ENCODE results near the gene SYNPO2.
"Not testable (repeated sequence)": the region's sequence is repeated elsewhere in the genome, so short reads cannot be mapped to it uniquely, and the experiment has no call there.

SYNPO2 gene, protein sequence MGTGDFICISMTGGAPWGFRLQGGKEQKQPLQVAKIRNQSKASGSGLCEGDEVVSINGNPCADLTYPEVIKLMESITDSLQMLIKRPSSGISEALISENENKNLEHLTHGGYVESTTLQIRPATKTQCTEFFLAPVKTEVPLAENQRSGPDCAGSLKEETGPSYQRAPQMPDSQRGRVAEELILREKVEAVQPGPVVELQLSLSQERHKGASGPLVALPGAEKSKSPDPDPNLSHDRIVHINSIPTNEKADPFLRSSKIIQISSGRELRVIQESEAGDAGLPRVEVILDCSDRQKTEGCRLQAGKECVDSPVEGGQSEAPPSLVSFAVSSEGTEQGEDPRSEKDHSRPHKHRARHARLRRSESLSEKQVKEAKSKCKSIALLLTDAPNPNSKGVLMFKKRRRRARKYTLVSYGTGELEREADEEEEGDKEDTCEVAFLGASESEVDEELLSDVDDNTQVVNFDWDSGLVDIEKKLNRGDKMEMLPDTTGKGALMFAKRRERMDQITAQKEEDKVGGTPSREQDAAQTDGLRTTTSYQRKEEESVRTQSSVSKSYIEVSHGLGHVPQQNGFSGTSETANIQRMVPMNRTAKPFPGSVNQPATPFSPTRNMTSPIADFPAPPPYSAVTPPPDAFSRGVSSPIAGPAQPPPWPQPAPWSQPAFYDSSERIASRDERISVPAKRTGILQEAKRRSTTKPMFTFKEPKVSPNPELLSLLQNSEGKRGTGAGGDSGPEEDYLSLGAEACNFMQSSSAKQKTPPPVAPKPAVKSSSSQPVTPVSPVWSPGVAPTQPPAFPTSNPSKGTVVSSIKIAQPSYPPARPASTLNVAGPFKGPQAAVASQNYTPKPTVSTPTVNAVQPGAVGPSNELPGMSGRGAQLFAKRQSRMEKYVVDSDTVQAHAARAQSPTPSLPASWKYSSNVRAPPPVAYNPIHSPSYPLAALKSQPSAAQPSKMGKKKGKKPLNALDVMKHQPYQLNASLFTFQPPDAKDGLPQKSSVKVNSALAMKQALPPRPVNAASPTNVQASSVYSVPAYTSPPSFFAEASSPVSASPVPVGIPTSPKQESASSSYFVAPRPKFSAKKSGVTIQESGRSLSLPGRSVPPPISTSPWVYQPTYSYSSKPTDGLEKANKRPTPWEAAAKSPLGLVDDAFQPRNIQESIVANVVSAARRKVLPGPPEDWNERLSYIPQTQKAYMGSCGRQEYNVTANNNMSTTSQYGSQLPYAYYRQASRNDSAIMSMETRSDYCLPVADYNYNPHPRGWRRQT

DNA sequence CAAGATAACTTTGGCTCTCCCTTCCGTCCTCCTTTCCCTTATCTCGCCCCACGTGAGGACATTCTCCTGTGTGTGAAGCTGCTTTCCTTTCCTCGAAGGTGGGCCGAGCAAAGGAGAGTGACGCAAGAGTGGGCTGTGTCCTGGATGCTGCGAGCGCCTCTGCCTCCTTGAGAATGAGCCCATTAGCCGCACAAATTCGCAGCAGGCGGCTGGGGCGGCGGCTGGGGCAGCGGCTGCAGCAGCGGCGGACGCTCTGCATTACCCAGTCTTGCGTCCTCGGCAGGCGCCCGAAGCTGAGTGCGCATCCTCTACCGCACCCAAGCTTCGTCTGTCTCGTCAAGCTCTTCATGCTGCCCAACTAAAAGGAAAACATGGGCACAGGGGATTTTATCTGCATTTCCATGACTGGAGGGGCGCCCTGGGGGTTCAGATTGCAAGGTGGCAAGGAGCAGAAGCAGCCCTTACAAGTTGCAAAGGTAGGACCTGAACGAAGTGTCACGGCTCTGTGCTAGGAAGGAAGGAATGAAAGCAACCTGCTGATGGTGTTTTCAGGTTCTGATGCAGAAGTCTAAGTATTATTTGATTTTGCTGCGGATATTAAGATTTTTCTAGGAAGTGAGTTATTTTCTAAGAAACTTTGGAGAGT, at the start of gene SYNPO2:
Gene SYNPO2 (plus strand): TSS at position 189 of the 646 bp plus-strand sequence. CDS start 183 bp downstream, at position 372.
- peak; percentile 36 for DNase-seq (ENCODE audit: low spot score)

DNA sequence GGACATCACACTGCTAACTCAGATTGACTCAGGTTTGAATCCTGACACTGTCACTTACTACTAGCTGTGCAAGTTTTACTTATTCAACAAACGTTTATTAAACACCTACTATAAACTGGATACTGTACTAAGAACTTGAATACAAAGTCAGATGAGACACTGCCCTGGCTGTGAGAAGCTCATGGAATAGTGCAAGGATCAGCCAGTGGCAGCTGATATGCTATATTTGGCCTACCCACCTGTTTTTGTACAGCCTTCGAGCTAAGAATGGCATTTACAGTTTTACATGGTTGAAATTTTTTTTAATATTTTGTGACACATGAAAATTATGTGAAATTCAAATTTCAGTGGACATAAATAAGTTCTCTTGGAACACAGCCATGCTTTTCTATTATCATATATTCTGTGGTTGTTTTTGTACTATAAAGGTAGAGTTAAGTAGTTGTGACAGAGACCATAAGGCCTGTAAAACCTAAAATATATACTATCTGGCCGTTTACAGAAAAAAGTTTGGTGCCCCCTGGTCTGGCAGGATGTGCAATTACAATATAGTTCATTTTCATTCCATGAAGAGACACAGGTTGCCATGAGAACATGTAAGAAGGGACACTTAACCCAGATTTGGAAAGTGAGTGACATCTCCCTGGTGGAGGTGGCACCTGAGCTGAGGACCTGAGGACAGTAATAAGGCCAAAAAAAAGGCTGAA, 49.3 kb upstream of the SYNPO2 start:
- DNase-seq (ENCODE audit: low spot score): peak; percentile 24

DNA sequence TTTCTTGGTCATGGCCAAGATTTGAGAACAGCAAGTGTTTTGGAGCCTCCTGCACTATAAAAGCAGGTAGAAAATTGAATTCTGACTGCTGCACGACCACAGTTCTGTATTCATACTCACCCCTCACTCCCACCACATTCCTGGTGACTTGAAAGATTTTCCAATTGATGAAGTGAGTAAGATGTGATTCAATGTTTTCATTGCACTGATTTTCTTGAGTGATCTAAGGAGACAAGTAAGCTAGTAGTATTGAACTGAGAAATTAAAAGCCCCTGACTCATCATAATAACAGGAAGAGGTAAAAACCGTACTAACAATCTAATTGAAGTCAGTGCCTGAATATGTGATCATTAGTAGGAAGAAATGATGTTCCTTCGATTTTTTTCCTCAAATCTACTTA, 46.6 kb upstream of the SYNPO2 start:
- DNase-seq (ENCODE audit: low spot score): no peak

DNA sequence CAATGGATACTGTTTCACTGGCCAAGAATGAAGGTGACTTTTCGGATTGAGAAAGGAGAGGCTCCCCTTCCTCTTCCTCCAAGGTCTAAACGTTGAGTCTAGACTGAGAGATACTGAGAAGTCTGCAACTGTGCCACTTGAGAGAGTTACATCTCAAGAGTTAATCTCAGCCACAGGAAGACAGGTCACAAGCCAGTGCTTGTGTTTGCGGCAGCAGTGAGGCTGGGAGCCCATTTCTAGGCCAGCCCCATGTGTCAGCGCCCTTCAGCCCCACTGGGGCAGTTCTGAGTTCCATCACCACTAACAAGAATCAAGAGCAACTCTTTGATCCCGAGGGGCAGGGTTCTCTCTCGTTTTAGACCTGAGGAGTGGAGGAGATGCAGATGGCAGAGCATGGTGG, 45.4 kb upstream of the SYNPO2 start:
- DNase-seq (ENCODE audit: low spot score): no peak

DNA sequence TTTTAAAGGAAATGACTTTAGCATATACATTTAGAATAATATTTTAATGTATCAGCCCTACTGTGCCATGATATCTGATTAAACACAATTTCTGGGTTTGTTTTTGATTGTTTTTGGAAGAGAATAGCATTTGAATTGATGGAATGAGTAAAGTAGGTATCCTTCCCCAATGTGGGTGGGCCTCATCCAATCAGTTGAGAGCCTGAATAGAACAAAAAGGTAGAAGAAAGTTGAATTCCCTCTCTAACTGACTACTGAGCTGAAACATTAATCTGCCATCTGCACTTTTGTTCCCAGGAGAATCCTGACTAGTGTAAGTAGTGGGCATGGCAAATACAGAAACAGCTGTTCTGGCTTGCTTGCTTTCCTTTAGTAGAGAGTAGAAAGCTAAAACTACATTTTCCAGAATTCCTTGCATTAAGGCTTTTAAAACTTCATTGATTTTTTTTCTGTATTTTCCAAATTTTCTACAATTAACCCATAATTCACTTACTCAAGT, 43.1 kb upstream of the SYNPO2 start:
- no peak for DNase-seq (ENCODE audit: low spot score)

DNA sequence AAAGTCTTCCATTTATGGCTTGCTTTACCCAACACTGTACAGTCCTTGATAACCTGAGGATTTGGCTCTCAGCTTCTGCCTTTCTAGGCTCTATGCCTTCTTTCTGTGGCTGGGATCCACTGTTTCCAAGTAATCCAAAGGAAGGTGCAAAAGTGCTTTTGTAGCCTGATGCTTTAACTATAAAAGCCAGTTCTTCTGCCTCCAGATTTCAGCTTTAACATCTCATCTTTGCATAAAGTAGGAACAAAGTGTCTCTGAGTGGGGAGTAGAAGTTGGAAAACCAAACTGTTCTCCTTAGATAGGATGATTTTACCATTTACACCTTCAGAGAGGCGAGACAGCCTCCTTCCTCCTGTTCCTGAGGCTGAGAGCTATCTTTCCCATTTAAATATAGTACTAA, 41.7 kb upstream of the SYNPO2 start:
- DNase-seq (ENCODE audit: low spot score): no peak

DNA sequence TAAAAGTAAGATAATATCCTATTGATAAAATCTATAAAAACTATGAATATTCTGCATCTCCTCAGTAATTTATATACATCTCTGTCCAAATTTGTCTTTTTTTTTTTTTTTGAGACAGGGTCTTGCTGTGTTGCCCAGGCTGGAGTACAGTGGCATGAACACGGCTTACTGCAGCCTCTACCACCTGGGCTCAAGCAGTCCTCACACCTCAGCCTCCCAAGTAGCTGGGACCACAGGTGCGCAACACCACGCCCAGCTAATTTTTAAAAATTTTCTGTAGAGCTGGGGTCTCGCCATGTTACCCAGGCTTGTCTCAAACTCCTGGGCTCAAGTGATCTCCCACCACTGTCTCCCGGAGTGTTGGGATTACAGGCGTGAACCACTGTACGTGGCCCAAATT, 40.4 kb upstream of the SYNPO2 start:
- DNase-seq (ENCODE audit: low spot score): no peak

DNA sequence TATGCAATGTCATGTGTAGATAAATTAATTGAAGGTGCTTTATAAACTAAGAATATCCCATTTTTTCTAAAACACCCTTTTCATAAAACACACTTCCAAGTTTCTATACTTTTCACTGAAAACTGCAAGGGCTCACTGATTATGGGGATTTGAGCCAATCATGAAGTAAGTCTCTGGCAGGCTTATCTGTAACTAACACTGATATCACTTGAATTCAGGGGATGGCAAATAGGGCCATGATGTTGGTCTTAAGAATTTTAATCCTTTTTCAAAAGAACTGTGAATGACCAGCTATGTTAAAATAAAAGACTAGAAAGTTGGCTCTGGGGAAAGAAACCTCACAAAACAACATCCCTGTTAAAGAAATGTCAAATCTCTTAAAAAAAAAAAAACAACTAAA, 39.8 kb upstream of the SYNPO2 start:
- DNase-seq (ENCODE audit: low spot score): no peak

DNA sequence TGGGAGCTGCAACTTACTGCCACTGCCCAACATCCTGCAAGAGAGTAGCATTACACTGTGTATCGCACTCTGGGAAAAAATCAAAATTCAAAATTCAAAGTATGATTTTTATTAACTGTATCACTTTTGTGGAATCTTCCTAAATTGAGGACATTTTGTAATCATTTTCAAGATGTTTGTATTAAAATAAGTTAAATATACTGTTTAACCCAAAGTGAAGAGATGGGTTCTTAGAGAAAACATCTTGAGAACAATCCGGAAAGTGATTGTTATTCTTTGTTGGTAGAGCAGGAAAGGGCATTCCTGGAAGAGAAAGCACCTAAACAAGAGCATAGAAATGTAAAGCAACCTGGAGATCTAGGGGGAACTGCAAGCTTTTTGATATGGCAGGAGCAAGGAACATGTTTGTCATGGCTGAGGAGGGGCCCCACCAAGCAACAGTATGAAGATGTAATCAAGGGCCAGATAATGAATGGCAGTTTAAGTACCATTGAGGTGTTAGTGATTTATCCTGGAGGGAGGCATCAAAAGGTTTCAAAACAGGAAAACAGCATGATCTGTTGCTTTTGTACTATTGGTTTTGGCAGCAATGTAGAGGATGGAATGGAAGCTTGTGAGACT, 38.7 kb upstream of the SYNPO2 start:
- no peak for DNase-seq (ENCODE audit: low spot score)

DNA sequence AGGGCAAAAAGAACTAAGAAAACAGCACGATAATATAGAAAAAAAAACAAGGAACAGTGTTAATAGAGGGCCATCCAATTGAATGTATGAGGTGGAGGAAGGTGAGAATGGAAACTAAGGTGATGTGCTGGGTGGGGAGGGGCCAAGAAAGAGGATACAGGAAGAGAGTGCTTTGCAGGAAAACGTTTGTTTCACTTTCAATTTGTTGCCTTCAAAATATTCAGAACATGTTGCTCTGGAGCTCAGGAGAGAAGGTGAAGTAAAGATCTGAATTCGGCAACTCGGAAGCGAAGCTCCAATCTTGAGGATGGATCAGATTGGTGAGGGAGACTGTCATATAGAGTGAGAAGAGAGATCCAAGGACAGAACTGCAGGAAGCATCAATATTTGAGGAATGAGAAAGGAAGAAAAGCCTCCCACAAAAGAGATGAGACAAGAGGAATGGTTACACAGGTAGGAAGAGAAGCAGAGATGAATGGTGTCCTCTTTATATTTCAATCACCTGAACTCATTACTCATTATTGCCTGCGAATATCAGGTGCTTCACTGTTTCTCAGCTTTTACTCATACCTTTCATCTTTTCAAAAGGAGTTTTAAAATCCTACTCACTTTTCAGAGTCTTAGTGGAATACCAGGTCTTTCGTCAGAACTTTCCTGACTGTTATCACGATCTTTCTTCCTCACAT, 38.0 kb upstream of the SYNPO2 start:
- peak; percentile 51 for DNase-seq (ENCODE audit: low spot score)

DNA sequence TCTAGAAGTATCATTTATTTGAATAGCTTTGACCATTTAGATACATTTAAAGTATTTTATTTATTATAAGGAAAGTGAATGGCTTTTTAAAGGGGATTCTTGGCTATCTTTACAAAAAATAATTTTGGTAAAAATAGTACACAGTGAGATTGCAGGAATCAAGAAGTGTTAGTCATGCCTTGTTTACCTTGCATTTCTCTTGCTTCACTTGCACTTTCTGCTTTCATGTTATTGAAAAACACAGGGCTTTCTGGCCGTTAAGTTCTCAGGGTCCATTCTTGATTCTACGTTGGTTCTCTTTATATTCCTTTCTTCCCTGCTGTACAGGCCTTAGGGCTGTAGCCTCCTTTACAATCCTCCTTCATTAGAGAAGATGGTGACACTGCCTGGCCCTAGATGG, 30.9 kb upstream of the SYNPO2 start:
- no peak for DNase-seq (ENCODE audit: low spot score)

DNA sequence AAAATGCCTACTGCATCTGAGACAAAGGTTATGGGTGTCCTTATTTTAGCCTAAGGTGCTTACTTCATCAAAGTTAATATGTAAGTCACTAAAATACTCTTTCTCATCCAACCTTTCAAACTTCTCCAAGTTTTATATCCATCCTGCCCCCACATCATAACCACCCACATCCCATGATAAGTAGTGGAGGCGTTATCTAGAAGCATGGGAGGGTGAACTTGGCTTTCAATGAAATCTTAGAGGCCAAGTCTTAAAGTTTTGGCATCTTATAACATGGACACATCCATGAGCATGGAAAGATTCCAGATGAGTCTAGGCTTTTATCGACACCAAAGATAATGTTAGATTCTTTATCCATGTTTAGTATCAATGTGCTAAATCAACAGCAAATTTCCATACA, 29.9 kb upstream of the SYNPO2 start:
- no peak for DNase-seq (ENCODE audit: low spot score)

DNA sequence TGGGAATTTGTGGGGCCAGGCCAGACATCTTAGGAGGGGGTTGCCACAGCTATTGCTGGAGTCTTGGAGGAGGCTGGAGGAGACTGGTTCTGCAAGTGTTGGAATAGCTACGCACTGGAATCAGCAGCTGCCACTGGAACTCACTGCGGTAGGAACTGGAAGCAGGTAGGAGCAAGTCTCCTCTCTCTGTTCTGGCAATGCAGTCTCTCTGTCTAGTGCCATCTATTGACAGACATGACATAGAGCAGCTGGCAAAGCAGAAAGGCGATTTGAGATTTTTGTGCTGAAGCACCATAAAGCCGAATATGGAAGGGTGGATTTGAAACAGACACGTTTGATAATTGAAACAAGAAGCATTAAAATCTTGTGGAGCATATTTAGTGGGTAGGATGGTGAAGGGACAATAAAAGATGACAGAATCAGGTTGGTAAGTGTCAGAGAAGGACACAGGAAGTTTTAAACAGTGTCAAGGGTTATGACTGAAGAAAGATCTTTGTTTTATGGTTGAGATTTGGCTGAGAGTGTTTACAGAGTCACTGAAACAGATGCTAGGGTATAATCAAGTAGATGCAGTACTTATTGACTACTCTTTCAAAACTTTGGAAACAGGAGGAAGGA, 23.5 kb upstream of the SYNPO2 start:
- peak; percentile 66 for DNase-seq (ENCODE audit: low spot score)

DNA sequence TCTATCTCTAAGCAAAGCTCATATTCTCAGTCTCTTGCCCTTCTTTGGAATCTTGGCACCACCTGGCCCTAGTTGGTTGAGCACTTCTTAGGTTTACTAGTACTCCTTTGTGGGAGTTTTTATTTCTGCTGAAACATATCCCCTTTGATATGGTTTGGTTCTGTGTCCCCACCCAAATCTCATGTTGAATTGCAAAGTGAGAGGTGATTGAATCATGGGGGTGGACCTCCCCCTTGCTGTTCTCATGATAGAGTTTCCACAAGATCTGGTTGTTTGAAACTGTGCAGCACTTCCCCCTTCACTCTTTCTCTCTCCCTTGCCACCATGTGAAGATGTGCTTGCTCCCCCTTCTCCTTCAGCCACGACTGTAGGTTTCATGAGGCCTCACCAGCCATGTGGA, 22.2 kb upstream of the SYNPO2 start:
- no peak for DNase-seq (ENCODE audit: low spot score)

DNA sequence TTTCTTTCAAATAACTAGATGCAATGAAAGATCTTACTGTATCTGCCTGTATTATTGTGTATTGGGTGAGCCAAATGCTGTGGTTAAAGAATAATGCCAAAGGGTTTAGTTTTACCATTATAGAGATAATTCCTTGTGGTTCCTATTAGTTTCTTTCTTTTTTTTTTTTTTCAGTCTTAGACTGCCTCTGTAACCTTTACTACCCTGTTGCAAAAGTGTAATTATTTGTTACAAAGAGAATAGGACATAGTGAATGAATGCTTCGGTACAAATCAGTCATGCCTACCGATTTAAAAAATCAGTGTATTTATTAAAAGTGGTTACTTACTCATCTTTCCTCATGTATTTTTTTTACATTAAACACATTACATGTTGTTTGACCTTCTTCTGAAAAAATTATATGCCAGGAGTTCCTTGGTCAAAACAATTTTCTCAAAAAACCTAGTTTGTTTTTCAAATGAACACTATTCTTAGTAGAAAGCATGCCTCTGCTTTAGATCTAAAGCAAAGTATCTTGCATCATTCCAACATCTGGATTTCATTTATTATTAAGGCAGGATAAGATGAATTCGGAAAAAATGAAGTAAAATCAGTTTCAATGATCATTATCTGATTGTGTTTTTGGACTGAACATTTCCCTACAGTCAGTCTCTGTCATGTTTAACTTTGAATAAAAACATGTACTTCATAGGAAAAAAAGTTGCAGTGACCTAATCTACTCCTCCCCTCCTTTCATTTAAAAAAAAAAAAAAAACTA, 21.2 kb upstream of the SYNPO2 start:
- DNase-seq (ENCODE audit: low spot score): no peak

DNA sequence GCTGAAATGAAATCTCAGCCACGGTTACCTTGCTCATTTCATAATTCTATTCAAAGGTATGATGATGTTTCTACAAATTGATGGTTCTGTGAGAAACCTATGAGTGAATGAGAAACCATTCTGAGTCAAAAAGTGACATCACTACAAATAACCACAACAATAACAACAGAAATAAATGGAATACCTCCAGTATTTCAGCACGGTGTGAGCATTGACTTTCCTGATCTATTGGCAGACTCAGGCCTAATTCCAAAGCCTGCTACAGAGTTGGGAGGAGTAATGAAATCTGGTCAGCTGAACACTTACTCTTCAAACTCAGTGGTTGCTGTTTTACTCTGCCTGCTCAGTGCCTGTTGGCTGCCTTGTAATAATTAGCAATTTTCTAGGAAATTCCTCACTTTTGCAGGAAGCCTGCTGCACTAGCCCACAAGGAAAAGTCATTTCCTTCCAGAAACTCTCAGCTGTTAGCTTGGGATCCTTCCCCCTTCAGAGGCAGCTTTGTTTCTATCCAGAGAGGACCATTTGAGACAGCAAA, 18.8 kb upstream of the SYNPO2 start:
- DNase-seq (ENCODE audit: low spot score): no peak

DNA sequence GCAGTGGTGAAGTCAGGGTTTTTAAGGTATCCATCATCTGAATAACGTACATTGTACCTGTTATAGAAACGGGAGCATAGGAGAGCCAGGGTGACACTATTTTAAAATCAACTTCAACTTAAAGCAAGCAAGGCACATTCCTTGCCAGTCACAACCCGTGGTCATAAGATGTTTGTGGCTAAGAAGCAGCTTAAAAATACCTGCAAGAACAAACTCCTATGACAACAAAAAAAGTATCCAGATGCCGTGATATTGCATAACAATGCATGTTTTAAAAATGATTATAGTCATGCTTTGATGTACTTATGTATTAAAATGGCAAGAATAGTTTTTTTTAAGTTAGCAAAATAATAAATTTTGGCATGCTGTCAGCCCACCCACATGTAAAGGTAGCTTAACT, 16.5 kb upstream of the SYNPO2 start:
- DNase-seq (ENCODE audit: low spot score): no peak

DNA sequence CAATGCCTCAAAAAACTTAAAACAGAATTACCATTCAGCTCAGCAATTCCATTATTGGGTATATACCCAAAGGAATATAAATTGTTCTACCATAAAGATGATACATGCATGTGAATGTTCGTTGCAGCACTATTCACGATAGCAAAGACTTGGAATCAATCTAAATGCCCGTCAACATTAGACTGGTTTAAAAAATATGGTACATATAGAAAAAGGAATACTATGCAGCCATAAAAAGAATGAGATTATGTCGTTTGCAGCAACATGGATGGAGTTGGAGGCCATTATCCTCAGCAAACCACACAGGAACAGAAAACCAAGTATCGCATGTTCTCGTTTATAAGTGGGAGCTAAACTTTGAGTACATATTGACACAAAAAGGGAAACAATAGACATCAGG, 10.9 kb upstream of the SYNPO2 start:
- DNase-seq (ENCODE audit: low spot score): no peak

DNA sequence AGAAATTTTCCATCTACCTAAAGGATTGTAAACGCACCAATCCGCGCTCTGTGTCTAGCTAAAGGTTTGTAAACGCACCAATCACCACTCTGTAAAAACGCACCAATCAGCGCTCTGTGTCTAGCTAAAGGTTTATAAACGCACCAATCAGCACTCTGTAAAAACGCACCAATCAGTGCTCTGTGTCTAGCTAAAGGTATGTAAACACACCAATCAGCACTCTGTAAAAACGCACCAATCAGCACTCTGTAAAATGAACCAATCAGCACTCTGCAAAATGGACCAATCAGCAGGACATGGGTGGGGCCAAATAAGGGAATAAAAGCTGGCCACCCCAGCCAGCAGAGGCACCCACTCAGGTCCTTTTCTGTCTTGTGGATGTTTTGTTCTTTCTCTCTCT, 10.1 kb upstream of the SYNPO2 start:
- DNase-seq (ENCODE audit: low spot score): not testable (repeated sequence)
